NCI-H128 (cell line): Measurements from ENCODE around the gene TLL1.

ENCODE experiments used
- DNase-seq: peaks from one replicate; lab custom pipeline; 2025; ENCODE audit not compliant: unreplicated experiment; lab: John Stamatoyannopoulos, UW

Gene TLL1

DNA sequence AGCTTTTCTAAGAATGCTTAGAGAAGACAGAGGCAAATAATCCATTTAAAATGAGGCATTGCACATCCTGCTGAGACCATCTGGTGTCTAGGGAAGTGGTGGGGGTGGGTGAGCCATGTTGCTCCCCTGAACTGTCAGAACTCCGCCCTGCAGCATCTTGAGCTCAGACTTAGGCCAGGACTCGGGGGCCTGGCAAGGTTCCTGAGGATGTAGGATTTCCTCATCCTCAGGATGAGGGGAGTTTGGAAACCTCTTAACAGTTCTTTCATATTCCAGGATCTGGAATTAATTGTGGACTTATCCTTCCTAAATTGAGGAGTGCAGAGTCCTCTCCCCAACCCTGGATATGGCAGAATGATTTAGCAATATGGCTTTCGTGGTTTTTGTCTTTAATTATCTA, 6.6 kb downstream of the TLL1 start:
- no peak for DNase-seq

DNA sequence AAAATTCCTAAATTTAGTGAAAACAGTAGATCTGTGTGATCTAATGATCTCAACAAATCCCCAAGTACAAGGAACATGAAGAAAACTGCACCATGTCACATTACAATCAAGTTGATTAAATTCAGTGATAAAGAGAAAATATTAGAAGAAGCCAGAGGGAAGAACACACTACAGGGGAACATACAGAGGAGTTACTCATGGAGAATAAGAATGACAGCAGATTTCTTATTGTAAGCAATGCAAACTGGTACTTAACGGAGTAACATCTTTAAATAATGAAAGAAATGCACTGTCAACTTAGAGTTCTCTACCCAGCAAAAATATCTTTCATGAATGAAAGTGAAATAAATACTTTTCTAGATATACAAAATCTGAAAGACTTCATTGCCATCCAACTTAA, 21.1 kb downstream of the TLL1 start:
- DNase-seq: no peak

DNA sequence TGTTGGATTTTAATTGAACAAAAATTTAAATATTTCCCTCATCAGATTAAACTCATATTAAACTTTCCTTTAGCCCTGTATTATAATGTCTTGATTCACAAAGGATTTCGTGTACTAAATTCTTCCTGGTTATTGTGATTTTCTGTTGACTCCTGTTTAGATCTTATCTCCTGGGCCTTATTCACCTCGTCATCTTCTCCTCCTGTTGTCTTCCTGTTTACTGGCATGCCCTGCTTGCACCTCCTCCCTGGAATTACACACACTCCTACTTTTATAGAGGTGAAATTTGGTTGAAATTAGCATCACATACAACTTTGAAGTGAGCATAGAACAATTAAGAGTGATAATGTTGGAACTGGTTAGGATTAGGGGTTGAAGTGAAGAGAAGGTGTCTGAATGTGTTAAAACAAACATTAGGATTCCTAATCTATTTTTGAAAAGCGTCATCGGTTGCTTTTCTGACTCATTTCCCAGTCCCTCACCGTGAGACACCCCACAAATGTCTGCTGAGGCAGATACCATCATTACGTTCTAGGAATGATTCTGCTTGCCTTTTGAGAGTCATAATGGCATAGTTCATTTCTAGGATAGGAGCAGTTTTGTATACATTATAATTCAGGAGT, 32.5 kb downstream of the TLL1 start:
- no peak for DNase-seq

DNA sequence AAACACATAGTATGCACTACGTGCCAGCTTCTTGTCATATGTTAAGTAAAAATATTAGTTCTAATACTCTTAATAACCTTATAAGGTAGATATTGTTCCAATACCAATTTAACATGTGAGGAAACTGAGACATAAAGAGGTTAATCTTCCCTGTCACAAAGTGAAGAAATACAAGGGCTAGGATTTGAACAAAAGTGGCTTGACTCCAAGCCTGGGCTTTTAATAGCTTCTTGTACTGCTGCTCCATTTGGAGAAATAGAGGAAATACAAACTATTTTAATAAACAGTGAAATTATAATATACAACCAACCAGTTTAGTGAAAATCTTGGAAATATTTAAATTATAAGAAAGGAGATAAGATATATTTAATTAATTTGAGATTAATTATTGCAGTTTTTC, 33.2 kb downstream of the TLL1 start:
- DNase-seq: no peak

DNA sequence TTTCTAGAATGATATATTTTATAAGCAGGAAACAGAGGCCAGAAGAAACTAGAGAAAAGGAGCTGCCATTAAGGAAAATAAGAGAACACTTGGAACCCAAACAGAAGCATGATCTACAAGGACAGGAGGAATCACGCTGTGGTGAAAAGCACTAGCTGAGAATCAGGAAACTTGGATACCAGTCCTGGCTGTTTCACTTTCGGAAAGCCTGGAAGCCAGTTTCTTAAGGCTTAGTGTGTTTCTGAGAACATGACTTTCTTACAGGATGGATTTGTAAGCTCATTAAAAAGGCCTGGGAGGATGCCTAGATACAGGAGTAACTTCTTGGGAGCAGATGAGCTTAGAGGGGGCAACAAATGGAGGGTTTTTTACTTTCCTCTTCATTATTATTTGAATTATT, 36.9 kb downstream of the TLL1 start:
- no peak for DNase-seq

DNA sequence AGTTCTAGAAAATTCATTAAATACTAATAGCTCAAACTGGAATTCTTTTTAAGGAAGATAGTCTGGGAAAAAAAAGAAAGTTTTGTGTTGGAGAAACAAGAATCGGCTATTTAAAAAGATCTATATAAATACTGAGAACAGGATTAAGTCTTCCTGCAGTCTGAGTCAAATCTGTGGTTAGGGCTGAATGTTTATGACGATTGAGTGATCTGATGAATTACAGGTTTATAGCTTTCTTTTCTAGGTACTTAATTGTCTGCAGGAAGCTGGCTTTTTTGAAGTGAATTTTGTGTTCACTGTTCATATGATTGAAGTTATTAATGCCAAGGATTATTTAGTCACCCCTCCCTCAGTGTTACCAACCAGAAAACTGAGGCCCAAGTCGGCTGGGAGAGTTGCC, 42.2 kb downstream of the TLL1 start:
- no peak for DNase-seq

DNA sequence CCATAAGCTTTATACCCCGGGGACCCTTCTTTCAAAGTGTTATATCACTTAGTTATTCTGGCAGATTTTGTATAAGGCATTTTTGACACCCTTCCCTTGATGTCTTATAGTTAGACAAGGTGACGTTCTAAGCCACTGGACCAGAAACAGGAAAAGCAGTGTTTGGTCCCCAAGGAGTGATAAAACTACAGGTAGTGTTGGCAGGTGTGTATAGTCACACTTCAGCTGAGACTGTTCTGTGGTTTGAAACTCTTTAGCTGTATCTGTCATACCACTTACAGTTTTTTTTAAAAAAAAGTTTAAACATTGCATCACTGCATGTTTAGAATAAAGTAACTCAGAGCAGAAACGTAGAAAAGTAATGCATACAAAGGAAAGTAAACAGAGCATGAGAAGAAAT, 48.5 kb downstream of the TLL1 start:
- DNase-seq: no peak

DNA sequence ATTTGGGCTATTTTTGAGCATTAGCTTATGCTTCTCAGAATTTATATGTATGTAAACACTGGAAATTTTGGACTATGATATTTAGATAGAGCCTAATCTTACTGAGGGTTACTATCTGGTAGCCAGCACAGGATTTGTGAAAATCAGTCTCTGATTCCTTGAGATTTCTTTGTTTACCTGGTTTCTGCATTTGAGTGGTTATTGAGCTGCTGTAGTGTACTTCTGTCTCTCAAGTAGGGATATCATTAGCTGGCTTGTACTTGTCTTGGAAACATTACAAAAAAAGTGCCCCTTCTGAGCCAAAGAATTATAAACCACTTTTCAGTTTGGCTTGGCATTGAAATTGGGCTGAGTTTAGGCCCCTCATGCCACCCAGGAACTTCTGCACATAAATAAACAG, 49.7 kb downstream of the TLL1 start:
- no peak for DNase-seq

DNA sequence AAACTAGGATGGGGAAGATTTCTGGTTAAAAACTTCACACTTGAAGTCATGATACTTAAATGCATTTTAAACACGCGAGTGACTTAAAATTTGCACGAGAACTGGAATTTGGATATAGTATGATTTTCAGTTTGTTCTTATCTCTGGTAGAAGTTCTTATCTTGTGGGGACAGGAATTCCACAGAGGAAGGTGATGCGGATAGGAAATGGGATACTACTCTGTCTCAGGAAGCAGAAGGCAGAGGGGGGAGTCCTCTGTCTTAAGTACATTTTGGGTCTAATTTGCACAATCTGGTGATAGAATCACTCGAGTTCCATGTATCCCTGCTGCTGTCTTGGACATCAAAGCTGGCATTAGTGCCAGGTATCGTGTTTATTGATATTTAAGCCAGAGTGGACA, 53.3 kb downstream of the TLL1 start:
- no peak for DNase-seq

DNA sequence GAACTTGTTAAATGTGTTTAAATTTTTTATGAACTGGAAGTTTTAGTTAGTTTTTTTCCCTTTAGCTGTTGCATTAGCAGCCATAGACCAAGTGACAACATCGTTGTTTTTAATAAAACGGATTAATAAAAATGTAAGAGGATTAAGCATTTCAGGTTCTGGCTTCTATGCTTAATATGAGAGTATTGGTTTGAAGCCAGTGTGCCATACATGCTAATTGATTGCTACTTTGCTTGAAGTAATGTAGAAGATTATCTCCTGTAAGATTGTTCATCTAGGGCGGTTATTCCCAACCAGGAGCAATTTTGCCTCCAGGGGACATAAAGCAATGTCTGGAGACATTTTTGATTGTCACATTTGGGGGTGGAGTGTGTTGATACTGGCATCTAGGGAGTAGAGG, 54.3 kb downstream of the TLL1 start:
- no peak for DNase-seq

DNA sequence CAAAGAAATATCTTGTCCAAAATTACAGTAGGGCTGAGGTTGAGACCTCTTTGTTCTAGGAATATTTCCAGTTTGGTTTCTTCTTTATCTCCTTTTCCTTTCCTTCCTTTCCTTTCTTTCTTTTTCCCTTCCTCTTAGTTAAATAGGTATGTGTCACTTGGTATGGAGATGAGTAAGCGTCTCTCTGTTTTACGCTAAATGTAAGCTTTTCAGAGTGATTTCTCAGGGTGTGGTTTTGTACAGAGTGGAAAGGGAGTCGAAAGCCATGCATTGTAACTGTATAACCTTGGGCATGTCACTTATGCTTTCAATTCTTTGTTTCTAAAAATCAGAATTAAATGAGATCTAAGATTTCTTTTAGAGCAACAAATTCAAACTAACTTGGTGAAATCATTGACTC, 54.8 kb downstream of the TLL1 start:
- DNase-seq: no peak

DNA sequence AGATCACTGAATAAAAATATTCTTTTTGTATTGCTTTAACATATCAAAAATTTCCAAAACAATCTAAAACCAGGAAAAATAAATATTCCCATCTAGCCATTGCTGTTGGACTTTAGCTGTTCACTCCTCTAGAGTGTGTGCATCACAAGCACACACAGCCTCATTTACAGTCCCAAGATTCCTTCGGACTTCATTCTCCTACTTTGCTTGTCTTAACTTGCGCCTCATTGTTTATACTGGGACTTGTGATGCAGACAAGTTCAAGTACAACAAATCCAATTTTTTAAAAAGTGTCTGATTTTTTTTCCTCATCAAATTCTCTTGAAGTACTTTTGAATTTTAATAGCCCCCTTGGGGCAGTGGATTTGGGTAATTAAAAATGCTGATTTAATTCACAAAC, 55.6 kb downstream of the TLL1 start:
- DNase-seq: no peak

DNA sequence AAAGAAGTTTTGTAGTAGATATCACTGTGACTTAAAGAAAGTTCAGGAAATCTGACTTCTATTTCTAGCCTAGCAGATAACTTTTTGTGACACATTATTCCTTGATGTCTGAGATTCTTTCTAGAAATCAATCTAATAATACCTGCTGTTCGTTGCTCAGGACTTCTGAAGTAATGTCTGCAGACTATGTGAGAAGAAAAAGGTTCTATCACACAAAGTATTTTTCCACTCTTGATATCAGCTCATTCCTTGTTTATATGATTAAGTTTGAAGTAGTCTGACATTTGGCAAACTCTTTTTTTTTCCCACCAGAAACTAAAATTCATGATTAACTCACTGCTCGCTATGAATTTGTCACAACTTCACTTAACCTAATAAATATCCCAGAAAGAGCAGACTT, 56.6 kb downstream of the TLL1 start:
- no peak for DNase-seq

DNA sequence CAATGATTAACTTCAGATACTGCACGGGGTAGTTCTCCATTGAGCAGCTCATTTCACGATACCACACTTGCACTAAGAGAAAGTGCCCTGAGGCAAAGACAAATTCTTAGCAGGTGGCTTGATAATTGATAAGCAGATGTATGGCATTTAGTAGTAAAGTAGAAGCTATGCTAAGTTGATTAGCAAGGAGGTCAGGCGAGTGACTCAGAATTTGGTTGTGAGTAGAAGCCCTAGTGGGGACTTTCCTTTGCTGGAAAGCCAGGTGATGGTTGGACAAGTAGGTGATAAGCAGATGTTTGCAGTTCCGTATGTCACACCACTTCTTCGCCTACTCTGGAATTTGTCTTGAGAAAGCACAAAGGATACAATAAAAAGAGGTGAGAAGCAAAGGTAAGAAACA, 58.7 kb downstream of the TLL1 start:
- DNase-seq: no peak

DNA sequence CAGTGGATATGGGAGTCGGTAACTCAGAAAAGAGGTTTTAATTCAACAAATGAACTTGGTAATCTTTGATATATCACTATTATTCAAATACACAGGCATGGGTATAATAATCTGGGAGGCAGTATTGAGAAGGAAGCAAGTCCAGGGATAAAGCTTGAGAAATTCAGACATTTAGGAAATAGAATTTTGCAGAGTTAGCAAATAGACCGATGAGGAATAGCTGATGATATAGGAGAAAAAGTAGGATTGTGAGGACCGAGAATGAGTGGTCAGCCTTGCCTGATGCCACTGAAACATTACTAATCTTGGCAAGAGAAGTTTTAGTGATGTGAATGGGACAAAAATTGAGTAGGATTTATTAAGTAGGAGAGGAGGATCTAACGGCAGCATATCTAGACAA, 71.9 kb downstream of the TLL1 start:
- no peak for DNase-seq

DNA sequence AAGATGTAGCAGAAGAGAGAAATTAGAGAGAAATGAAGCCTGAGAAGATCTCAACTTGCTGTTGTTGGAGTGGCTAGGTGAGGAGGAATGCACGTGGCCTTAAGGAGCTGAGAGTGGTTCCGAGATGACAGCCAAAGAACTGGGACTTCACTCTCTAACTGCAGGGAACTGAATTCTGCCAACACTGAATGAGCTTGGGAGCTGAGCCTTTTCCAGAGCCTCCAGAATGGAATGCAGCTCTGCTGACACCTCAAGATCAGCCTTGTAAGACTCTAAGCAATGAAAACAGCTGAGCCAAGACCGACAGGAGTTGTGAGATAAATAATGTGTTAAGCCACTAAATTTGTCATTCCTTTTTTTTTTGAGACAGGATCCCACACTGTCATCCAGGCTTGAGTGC, 73.0 kb downstream of the TLL1 start:
- DNase-seq: no peak

DNA sequence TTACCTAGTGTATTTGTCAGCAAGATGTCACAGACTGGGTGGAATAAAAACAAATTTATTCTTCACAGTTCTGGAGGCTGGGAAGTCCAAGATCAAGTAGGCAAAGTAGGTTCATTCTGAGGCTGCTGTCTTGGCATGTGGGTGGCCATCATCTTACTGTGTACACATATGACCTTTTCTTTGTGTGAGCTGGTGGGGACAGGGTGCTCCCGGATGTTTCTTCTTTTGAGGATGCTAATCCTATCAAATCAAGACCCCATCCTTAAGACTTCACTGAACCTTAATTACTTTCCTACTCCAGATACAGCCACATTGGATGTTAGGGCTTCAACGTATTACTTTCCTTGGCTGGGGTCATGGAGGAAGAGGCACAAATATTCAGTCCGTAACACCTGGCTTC, 74.0 kb downstream of the TLL1 start:
- DNase-seq: no peak

DNA sequence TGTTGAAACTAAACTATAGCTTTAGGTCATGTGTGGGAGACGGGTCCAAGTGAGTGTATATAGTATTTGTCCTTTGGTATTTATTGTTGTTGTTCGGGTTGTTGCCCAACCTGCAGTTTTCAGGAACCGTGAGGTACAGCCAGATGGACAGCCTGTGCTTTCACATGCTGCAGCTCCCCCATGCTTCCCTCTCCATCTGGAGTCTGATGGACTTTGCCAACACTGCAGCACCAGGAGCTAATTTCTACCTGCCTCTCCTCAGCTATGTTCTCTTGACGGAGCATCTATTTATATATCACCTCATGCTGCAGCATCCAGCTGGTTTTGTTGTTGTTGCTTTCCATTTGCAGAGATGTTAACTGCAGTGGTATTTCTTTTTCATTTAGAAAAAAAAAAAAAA, 80.1 kb downstream of the TLL1 start:
- no peak for DNase-seq

DNA sequence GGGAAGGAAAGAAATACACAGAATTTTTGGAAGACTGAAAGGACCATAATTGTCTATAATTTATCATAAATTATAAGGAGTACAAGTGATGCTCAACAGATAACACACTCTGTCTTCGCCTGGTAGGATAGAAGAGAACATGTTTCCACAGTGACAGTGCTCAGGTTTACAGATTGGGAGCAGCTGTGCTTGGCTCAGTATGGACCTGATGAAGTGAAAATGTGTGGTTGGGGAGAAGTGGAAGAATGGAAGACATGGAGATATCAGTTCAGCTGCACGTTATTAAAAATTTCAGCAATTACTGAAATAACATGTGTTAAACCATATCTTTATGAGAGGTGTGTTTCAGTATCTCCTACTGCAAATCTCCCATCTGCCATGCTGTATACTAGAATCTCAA, 90.6 kb downstream of the TLL1 start:
- no peak for DNase-seq

DNA sequence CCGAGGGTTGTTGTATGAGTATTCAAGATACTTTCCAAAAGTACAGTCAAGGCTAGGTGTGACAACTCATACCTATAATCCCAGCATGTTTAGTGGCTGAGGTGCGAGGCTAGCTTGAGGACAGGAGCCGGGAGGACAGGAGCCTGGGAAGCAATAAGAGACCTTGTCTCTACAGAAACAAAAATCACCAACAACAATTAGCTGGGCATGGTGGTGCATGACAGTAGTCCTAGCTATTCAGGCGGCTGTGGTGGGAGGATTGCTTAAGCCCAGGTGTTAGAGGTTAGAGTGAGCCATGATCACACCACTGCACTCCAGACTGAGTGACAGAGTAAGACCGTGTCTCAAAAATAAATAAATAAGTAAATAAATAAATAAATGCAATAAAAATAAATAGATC, 91.6 kb downstream of the TLL1 start:
- DNase-seq: no peak

DNA sequence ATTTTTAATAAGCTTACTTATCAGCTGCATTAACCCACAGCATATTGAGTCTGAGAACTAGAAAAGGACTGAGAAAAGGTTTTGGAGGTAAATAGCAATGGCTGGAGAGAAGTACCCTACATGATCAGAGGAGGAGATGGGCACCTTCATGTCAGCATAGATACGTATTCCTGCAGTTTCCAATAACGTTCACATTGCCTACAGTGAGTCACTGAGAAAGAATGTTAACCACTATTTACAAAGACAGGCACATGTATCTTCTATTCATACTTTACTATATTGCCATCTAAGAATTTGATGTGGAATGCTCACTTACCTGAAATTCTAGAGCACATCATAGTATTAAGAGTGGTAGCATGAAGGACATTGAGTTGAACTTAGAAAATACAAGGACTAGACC, 92.5 kb downstream of the TLL1 start:
- DNase-seq: no peak

DNA sequence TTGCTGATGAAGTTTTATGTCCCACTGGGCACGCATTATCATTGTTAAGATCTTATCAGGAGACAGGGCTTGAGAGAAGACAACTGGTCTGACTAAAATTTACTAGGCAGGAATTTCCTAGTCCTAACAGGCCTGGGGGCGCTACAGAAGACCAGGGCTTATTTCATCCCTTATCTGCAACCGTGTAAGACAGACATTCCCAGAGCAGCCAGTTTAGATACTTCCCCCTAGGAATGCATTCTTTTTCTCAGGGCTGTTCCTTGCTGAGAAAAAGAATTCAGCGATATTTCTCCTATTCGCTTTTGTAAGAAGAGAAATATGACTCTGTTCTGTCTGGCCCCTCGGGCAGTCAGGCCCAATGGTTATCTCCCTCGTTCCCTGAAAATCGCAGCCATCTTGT, 93.8 kb downstream of the TLL1 start:
- DNase-seq: no peak

DNA sequence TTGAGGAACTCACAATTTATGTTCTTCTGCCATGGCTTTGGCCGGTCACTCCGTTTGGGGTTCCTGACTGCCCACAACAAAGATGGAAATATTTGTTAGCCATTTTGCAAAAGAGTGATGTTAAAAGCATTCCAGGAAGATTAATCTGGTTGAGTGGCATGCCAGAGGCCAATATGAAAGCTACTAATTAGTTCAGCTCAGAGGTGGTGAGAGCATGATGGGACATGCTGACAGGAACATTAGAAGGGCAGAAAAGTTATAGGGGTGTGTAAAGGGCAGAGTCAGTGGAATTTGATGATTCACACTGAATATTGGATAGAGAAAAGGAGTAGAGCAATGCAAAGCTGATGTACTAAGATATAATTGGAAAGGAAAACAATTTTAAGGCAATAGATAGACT, 94.4 kb downstream of the TLL1 start:
- DNase-seq: no peak
